C1 segment of cervical spinal cord (tissue), 14 donors: ENCODE data around the gene DCAKD.

ENCODE experiments used
- DNase-seq, 14 donors: peaks; one replicate each; lab custom pipeline; 2025; lab: John Stamatoyannopoulos, UW

DCAKD gene

GRCh38 chr17:45031231-45032173, 19.9 kb downstream of the DCAKD start:
- DNase-seq, result no peak

- no peak for DNase-seq
Measured at GRCh38 chr17:45030733-45031132, 20.7 kb downstream of the DCAKD start.

GRCh38 chr17:45029758-45030423, 21.5 kb downstream of the DCAKD start:
- no peak for DNase-seq

DNA sequence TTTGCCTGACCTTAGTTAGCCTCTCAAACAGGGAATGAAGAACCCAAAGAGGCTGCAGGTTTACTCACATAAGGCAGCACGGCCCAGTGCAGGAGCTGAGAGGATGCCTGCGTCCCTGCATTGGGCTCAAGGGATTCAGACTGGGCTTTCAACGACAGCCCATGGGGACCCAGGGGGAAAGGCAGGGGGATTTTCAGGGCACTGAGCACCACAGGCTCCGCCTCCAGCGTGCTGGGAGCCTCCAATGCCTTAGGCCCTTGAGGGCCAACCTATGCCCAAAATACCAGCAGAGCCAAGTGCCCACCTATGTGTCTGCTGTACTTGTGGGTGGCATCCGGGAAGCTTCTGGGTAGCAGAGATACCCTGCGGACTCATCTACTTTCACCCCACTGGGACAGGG, 22.3 kb downstream of the DCAKD start:
- no peak for DNase-seq

- peak in 1 of 14 donors; percentile 44 for DNase-seq
Measured at GRCh38 chr17:45022655-45023339, 28.6 kb downstream of the DCAKD start.

- DNase-seq, result no peak
Measured at GRCh38 chr17:45022288-45022648, 29.2 kb downstream of the DCAKD start.

DNA sequence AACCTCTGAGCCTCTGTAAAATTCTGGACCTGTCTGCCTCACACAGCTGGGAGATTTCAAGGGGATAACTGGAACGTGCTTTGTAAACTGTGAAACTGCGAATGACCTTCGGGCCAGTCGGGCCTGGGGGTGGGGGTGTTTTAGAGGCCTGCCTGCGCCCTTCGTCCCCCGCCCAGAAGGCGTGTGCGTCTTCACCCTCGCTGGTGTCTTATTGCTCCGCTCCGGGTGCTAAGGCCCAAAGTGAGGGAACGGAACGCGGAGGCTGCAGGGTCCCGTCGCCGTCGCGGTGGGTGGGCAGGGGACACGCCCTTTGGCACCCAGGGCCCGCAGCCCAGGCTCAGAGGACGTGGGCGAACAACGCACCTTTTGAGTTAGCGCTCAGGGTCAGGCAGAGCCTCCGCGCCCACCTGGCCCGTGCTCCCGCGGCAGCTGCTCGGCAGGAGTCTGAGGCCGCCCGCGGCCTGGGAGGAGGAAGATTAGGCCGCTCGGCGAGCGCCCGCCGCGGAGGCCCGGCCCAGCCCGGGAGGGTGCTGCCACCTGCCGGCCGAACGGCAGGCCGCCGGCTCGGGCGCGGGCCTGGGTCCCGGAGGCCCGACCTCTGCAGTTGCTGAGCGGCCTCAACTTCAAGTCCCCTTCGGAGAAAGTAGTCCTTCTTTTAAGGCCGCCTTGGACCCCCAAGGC, 29.7 kb downstream of the DCAKD start:
- peak in 9 of 14 donors; percentile 13 to 73 (median 27) for DNase-seq

DNA sequence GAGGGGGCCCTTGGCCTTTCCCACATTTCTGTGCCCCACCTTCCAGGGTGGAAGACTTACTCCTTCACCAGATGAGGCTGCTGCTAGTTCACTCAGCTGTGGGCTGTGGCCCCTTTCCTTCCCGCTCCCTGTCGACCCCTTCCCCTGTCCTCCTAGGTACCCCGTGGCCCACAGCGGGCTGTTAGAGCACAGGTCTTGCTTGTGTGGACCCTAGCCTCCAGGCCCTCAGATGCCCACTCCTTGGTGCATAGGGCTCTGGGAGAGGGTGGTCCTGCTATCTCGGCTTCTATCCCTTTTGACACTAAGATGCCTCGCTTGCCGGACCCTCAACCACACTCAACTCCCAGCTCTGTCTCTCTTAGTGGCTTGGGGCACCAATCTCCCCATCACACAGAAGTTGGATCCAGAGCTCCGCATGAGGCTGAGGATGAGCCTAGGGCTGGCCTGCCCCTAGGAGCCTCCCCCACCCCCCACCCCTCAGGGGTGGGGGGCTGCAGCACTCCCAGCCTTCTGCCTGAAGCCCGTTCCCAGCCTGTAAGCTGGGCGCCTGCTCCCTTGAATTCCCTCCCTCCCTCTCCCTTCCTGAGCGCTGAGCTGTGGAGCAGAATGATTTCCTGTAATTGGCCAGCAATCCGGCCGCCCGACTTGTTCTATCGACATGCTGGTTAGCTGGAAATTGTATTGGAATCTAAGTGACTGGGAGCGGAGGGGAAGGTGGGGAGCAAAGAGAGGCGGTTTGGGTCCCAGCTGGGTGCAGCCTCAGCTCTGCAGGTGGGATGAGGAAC, 30.9 kb downstream of the DCAKD start:
- DNase-seq, result peak in 6 of 14 donors; percentile 5 to 54 (median 21)

DNA sequence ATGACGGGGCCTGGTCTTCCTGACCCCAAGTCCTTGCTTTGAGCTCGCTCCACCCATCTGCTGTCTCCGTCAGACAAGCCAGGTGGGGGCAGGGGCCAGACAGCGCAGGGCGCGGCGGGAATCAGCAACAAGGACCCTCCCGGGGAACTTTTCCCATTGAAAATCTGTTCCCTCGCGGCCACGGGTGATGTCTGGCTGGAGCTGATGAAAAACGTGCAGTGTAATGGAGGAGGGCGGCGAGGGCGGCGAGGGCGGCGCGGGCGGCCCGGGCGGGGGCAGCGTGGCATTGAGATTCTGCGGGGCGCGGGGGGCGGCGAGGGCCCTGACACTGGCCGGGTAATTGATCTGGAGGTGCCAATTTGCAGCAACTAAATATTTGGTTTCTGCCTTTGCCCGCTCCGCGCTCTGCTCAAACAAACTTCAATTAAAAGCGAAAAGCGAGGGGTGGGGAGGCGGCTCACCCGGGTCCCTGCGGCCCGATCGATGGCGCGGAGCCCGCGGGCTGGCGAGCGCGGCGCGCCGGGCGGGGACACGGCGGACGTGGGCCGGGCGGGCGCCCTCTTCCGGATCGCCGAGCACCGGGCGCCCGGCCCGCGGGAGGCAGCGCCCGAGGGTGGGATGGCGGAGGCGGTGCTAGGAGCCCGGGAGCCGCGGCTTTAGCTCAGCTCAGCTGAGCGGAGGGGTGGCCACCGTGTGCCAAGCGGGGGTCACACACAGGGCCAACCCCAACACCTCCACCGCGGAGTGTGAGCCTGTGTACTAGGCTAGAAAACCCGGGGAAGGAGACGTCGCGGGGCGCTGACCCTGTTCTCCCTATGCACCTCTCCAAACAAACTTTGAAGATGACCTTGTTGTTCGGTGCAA, 32.4 kb downstream of the DCAKD start:
- DNase-seq, result peak in 8 of 14 donors; percentile 19 to 60 (median 28)

DNA sequence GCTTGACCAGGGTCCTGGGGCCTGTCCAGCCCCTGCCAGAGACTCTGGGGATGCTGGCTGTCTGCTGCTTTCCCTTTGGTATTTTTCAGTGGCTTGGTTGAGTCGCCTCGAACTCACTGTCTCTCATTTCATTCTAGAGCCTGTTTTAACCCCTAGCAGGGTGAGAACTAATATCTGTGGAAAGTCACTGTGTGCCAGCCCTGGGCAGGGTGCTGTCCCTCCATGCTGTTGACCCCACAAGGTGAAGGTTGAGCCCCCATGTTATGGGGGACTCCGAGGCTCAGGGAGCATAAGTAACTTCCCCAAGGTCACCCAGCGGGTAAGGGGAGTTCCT, 33.0 kb downstream of the DCAKD start:
- DNase-seq, result no peak

- DNase-seq, result no peak
Measured at GRCh38 chr17:45016823-45017222, 34.6 kb downstream of the DCAKD start.

- no peak for DNase-seq
Measured at GRCh38 chr17:45016237-45016636, 35.2 kb downstream of the DCAKD start.

DNA sequence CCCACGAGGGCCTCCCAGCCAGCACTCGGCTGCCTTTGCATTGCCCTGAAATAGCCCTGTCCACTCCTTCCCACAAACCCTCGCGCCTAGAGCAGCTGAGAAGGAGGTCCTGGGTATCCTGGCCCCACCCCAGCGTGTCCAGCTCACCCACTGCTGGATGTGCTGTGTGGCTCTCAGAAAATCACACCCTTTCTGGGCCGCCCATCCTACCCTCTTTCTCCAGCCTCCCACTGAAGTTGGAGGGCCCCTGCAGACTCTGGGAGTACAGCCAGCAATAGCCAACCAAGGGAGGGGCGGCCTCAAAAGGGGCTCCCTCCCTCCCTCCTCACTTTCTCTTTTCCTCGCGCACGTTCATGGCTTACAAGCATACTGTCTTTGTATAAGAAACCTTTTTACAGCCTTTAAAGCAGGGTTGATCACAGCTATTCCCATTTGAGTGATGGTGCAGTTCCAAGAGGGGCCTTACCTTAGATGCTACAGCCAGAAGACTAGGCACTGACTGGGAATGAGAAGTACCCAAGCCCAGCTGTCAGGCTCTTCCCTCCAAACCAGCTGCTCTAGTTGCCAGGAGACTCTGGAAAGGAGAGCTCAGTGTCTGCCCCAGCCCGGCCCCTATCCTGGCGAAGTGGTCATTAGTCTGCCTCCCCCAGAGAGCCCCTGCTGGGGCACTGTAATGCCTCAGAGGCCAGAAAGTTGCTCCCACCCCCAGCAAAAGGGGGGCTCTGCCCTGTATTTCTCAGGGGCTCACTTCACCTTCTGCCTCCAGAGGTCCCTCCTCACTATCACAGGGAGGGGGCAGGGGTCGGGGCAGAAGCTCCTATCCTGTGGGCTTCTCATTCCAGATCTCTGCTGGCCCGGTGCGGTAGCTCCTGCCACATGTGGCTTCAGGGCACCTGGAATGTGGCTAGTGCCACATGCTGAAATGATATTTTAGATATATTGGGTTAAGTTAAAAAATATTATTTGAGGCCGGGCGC, 38.1 kb downstream of the DCAKD start:
- DNase-seq, result peak in 2 of 14 donors; percentile 14 to 22

DNA sequence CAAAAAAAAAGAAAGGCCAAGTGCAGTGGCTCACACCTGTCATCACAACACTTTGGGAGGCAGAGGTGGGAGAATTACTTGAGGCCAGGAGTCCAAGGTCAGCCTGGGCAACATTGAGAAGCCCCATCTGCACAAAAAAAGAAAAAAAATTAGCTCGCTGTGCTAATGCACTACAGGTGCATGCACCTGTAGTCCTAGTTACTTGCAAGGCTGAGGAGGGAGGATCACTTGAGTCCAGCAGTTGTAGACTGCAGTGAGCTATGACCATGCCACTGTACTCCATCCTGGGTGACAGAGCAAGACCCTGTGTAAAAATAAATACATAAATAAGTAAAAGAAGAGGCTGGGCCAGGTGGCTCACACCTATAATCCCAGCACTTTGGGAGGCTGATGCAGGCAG, 39.7 kb downstream of the DCAKD start:
- DNase-seq, result no peak

DNA sequence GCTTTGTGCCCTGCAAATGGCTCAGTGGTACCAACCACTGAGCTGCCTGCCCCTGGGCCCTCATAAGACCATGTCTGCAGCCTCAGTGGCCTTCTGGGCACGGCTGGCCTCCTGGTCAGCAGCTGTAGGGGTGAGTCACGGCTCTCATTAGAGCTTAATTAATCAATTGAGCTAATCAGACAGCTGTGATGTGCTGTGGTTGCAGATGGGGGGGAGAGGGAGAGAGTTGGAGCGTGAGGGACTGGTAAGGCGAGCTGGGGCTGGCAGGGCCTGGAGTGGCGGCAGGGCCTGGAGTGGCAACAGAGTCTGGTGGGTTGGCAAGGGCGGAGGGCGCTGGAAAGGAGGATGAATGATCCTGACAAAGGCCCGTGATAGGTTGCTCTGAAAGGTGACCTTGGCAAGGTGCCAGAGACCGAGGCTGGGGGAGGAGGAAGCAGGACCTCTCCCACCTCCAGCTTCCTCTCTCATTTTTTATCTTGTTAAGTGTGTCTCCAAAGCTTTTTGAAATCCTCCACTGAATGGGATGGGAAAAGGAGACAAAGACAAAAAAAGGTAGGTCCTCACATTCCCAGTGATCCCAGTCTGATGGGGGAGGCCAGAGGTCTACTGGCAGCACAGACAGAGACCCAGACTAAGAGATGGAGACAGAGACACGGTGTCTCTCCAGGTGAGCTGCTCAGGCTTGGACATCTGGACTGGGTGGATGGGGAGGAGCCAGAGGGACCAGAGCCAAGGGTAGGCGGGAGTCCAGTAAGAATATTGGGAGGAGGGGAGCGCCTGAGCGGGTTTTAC, 41.6 kb downstream of the DCAKD start:
- no peak for DNase-seq

DNA sequence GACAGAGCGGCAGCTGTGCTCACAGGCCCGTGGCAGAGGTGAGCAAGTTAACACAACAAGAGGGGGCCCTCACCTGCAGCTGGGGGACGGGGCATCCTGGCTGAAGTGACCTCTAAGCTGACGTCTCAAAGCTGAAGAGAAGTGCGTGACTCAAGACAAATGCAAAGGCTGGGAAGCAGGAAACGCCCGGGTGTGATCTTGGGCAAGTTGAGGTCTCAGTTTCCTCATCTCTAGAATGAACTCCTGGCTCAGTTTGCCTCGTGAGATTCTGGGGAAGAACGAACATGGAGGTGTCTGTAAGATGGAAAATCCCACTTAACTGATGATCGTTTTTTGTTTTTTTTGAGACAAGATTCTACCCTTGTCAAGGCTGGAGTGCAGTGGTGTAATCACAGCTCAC, 43.2 kb downstream of the DCAKD start:
- no peak for DNase-seq

DNA sequence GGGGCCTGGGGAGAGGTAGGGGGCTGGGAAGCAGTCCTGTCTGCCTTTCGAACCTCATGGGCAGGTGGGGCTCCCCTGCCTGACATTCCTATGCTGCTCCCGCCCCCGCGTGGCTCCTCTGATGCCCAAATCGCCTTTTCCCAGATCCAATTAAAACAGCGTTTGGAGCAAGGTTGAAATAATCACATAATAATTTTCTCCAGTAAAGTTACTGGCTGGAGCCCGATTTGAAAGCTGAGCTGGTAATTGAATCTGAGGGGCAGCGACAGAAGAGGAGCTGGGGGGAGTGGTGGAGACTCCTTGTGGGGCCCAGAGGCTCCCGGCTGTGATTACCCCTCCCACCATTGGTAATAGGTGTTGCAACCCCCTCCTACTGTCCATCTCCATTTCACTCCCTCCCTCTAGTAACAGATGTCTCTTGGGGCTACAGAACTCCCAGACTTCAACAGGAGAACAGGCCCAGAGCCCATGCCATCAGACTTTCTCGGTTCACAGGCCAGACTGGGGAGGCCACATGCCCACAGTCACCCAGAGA, 44.4 kb downstream of the DCAKD start:
- DNase-seq, result no peak

- no peak for DNase-seq
Measured at GRCh38 chr17:45005700-45006099, 45.7 kb downstream of the DCAKD start.
